Stimulated activated CD4-positive, alpha-beta T cell treated with anti-CD3 and anti-CD28 coated beads, Interleukin-2, amount 100 ng/mL, for 4 hours (primary cell): ENCODE results near the gene ANKRD44.

Experiments
- DNase-seq: peaks from one replicate; pipeline ENCODE4 v3.0.0-alpha.2; 2020; ENCODE audit warnings: low read depth

Gene ANKRD44

DNA sequence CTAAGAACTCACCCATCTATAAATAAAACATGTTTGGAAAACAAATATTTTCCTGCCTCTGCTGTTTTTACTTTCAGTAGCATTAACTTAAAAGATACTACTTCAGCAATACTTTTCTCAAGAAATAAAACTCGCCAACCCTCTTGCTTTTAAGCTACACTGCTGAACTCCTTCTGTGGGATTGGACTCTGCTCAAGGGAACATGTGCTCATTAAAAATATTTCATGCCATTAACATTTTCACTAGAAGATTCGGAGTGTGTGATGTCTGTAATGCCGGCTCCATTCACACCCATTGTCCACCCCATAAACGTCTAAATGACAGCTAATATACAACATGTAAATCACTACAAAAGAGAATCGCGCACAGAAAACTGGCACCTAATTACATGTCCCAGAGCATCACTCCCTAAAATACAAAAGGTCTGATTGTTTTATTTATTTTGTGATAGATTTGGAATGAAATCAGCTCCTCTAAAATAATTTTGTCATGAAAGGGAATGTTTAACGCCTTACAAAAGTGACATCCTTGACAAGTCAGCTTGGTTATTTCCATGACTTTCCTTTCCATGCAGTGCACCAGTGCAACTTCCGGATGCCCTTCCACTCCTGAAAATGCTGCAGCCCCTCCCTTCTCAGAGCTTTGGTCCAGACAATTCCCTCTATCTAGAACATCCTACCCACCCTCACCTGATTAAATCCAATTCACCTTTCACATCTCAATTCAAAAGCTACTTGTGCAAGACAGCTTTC is 73.1 kb downstream of the ANKRD44 start:
- DNase-seq = no peak

DNA sequence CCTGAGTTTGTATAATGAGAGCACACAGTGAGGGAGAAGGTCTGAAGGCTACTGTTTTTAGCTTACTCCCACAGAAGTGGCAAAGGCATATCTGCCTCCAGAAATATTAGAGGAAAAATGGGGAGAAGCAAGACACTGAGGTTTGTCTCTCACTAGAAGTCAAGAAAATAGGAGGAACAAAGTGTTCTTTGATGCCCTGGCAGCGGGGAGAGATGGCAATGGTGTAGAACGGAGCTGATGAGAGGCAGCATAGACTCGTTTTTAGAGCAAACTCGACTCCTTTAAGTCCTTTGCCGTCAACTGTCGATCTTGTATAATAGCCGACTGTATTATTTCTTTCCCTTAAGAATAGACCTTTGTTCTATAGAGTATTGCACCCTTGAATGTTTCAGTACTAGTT is 73.8 kb downstream of the ANKRD44 start:
- DNase-seq = no peak

DNA sequence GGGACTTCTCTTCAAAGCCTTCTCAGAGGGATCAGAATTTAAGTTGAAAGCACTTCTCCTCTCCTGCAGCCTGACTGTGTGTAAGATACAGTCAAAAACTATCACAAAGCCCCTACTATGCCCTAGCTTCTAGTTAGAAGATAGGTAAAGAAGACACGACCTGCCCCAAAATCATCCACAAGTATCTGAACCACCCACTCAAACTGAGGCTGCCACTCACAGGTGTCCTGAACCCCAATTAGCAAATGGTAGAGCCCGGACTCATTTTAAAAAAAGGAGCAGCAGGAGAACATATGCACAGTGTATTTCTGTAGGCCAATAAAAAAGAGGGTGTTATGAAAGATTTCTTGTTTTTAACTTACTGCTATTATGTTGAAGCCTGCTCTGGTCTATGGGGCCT is 74.4 kb downstream of the ANKRD44 start:
- DNase-seq = no peak

DNA sequence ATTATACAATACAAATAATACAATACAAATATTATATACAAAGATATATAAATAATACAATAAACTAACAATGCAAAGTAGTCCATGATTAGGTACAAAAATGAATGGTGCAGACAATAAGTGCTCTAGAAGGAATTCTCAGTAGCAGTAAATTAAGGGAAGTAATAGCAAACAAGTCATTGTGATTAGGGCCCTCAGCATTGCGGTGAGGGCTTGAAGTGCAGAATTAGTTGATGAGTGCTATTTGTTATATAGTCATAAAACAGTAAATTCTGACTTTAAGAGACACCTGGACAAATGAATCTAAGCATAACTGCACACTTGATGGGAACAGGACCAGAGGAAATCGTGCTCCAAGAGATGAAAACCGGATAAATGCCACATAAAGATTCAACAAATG is 74.9 kb downstream of the ANKRD44 start:
- DNase-seq = no peak

DNA sequence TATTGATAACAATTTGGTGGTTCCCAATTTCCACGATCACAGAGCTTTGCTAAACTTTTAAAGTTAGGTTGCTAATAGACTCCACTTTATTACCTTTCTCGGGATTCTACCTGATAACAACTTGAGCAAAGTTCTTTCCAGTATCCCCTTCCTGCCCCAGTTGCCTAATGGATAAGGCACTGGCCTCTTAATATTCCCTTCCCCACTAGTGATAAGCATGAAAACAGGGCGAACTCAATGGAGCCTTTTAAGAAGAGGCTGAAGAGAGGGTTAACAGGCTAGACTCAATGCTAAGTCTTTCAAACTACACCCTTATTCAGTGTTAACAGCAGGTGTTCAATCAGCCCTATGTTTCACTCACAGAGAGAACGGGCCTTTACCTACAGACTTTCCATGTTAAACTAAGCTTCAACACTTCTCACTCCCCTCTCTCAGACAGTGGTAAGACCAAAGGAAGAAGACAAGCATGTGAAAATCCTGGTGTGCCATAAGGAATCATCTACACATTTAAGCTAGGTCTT is 75.8 kb downstream of the ANKRD44 start:
- no peak for DNase-seq

DNA sequence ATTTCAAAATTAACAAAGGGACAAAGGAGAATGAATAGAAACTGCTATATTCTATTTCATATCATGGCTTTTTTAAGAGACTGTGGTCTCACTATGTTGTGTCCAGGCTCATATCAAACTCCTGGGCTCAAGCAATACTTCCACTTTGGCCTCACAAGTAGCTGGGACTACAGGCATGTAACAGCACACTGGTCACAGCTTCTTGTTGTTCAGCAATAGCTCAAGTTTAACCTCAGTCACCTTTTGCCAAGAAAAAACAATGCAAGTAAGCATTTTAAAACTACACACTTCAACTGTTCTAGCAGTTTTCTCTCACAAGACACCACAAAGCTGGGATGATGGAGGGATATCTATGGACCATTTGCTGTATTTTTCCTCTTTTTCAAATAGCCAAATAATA is 77.1 kb downstream of the ANKRD44 start:
- no peak for DNase-seq

DNA sequence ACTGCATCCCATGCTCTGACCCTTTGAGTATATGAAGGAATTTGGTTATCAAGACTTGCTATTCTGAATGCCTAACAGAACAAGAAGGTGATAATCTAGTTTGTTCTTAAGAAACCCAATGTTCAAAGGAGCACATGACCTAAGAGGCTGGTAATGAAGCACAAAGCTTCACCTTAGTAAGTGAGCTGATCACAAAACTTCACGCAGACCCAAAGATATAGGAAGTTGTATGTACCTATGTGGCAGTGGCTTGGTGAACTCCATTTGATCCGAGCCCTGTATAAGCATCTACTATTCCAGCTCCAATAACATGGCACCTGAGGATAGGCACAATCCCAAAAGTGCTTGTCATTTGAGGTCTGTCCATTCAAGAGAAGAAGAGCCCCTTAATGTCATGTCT is 78.6 kb downstream of the ANKRD44 start:
- DNase-seq = no peak

DNA sequence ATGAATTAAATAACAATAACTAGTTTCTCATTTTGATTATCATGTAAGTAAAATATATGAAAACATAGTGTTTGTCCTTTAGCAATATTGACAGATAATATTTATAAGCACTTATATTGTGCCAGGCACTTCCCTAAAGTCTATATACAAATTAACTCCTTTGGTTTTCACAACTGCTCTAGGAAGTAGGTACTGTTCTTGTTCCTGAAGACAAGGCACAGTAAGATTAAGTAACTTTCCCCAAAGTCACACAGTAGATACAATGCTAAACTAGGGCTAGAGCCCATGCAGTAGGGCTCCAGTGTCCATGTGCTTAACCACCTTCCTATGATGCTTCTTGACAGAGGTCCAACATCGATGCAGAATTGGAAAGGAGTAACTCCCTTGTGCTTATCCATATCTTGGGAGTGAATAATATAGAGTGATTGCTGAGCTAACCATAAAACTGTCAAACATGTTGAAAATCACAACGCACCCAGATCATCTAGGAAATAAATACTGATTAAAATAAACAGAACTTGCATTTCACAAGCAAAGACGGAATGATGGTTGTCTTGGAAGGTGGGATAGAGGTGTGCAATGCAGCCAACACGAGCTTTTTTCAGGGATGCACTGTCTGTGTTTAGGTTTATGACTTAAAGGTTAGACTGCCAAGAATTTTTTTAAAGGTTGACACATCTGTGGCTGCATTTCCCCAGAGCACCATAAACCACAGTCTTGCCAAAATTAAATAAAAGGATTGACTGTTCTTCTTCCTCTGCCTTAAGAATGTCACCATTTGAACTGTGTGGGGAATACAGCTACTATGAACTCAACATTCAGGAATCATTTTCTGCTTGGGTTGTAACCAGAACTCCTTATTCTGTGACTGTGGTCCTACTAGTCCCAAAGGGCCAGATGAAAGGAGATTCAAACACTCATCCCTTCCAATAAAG is 80.8 kb downstream of the ANKRD44 start:
- no peak for DNase-seq

DNA sequence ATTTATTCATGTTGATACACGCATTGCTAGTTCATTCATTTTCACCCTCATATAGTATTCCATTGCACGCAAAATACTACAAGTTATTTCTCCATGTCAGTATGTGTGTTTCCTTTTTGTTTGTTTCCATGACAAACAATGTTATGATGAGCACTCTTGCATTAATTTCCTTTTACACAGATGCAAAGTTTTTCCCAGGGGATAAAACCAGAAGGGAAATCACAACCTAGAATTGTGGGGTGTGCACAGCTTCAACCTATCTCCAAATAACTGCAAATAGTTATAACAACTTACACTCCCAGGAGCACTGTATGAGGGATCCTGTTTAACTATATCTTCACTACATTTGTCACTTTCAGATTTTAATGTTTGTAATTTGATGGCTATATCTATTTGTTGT is 87.1 kb downstream of the ANKRD44 start:
- DNase-seq = no peak

DNA sequence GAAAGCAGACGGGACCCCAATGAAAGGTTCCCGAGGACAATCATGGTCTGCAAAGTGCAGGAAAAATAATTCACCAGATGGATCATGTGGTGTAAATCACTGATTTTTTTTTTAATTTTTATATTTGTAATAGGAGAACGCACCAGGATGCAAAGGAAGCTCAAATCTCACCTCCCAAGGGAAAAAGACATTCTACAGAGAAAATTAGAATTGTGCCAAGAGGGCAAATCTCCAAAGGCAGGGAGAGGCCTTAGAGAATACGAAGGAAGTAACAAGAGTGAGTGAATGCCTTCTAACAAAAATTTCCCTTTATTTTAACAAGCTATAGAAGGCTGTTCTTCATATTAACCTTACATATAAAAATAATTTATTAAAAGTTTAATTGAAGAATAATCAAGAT is 90.9 kb downstream of the ANKRD44 start:
- no peak for DNase-seq

DNA sequence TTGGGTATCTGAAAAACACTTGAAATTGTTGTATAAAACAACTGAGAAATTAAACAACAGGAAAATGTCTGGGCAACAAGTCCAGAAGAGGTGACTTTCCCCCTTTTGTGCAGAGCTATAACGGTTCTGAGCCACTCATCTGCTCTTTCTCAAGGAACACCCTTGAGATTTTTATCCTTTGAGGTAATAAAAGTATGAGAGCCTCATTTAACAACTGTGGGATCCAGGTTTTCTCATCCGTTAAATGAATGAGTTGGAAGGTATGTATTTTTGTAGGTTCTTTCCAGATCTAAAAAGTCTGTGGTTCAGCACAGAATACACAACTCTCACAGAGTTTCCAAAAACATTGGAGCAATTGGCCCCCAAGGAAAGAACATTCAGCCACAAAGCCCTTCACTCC is 93.0 kb downstream of the ANKRD44 start:
- no peak for DNase-seq

DNA sequence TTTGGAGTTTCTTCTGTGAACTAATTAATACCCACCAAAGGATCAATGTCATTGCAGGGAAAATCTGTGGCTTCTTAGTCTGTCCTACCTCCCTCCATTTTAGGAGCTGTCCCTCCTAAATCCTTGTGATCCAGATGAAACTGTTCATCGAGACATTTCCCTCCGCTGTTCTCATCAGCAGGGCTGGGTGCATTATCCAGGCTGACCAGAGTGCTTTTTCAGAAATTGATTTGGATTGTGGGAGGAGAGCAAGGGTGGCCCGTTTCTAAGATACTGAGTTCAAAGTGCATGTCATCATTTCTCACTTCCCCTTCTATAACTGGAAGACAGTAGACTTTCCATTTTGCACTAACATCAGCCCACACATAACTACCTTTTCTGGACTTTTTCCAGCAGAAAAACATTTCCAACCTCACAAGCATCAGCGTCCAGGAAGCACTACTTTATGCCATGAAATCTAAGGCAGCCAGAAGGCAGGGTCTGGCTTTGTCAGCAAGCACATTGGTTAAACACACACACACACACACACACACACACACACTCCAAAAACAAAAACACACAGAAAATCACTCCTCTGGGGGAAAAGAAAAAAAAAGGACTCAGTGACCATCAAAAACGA is 94.1 kb downstream of the ANKRD44 start:
- no peak for DNase-seq

DNA sequence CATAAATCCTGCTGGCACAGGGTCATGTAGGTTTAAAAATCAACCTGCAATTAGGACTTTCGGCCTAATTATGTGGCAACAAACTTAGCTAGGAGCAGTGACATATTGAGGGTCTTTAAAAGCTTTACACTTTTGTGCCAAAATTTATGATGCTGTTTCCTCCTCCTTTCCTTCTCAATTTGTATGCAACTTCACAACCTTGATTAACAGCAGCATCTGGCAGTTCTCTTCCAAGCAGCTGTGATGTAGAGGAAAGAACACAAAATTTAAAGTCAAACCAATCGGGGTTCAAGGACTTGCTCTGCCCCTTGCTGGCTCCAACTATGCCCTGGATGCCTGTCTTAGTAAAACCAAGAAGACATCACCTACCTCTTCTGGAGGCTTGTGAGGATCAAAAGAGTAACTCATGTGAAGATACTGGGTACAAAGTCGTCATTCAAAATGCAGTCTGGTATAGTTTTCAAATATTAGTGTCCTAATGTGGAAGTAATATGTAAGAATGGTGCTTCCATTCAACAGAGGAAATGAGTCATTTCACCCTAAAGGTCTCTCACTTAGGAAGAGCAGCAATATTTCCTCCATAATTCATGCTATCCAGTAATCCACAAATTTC is 94.7 kb downstream of the ANKRD44 start:
- DNase-seq = no peak

DNA sequence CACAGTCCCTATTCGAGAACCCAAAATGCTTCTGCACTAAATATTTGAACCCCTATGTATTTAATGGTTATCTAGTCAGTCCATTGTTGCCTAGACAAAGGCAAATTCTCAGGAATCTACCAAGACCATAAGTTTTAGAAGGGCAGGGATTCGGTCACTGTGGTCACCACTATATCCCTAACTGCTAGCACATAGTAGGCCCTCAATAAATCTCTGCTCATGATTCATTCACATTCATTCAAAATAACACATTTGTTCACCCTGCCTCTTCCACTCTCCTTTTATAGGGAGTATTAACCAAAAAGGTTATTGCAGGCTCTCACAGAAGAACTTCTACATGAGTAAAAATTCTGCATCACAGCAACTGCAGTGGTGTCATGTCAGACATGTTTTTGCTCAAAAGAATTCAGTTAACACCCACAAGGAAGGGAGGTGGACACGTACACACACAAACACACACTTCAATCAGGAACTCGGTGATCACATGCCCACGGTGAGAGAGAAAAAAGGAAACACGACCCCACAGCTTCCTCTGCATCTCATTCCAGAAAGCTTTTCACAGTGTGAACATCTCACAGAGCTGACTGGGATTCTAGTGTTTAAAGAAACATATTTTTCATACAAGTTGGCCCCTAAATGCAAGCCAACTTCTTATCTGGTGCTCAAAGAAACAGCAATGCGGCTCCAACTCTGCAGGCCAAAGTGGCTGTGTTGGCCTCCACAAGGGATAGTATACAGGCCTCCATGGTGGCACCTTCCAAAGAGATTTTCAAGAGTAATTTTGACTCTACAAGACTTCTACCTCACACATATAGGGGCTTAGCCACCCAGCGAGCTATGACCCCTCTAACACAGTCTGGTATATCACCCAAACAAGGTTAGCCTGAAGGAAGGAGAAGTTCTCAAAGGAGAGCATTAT is 98.0 kb downstream of the ANKRD44 start:
- no peak for DNase-seq

DNA sequence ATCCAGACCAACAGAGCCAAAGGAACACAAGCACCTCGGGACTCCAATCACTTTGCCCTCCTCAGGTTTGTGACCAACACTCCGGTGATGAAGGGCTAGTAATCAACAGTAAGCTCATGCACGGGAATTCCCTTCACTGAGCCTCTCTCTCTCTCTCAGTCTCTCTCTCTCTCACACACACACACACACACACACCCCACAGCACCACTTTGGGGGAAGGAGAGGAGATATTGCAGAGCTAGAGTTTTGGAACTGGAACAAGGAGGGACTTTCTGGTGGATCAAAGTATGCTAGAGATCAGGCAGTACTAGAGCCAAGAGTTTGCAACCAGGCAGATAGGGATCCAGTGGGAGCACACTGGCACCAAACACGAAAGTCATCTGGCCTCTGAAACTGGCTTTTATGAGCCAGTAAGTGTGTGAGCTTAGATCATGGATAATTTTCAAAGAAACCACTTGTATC is 98.7 kb downstream of the ANKRD44 start:
- DNase-seq = no peak

DNA sequence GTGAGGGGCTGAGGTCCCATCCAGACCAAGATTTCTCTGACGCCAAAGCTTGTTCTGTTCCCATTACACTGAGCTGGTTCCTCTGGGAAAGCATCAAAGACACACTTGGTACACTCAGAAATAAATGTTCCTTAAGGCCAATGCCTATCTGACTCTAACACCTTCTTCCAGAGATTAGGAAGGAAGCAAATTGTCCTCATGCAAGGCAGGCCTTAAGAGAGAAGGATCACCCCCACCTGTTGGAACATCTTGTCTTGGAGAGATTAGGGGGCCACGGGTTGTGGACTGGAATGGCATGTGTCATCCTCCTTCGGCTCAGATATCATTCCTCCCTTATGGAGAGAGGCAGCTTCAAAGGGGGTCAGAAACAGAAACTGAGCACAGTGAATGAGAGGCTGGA is 100.2 kb downstream of the ANKRD44 start:
- DNase-seq = no peak

DNA sequence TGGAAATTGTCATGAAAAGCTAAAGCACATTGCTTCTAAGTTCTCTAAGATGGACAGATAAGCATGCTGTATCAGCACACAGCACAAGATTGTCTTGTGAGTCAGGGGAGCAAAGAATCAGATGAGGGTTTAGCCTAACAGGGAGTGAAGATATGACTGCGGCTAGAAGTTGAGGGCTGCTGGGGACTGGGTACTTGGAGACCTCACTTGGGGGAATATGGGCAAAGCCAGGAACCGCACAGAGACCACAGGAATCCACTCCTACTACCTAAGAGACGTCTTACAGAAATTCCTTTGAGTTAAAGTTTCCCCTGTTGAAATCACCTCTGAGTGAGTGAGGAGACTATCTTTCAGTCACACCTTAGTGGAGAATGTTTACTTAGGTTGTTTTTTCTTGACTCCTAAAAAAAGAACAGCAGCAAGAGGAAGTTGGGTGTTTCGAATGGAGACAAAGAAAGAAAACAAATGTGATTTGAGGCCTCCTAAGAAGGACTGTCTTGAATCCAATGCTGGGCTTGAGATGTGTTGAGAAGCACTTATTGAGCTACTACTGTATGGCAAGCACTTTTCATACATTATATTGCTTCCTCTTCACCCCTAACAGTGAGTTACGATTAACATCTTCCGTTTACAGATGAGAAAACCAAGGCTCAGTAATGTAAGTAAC is 100.7 kb downstream of the ANKRD44 start:
- no peak for DNase-seq

DNA sequence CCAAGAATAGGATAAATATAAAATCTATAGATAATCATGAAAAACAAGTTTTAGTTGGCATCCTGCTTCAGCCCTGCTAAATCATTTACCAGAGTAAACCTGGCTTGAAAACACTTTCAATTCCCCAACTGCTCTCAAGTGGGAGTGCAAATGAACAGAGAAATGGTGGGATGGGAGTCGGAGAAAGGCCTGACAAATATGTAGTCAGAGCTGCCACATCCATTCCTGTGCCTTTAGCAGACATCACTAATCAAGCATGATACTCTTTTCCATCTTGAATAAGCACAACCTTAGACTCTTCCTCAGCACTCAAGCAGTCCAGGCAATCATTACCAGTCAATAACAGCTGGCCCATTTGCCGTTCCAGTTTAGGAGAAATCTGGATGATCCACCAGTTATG is 101.3 kb downstream of the ANKRD44 start:
- DNase-seq = no peak

DNA sequence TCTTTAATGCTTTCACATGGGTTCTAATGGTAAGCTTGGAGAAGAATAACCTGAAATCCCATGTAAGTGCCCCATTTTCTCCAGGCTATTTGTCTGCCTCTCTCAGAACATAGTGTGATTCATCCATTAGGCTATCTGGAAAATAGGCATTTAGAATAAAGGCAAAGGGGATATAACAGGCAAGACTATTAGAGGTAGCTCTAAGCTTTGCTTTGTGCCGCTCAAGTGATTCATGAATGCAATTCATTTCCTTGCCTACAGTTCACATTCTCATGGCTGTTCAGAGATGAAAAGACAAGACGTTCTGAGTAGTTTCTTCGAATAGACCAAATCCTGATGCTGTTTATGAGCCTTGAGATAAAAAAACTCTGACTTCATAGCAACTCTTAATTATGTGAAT is 101.7 kb downstream of the ANKRD44 start:
- DNase-seq = no peak

DNA sequence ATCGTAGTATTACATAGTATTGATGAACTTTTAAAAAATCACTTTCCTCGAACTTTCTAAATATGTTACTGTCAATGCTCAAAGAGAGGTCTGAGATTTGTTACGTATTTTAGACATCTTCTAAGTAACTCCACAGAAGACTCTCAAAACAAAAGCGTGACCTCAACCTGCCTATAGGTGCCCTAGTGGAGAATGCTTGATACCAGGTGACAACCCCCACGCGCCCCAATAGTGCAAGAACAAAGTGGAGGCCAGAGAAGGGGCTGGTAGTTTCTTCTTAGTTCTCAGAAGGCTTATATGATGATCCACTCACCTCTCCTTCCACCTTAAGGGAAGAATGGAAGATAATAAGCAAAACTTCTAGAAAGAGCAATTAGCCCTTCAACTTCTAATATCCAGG is 102.6 kb downstream of the ANKRD44 start:
- no peak for DNase-seq

DNA sequence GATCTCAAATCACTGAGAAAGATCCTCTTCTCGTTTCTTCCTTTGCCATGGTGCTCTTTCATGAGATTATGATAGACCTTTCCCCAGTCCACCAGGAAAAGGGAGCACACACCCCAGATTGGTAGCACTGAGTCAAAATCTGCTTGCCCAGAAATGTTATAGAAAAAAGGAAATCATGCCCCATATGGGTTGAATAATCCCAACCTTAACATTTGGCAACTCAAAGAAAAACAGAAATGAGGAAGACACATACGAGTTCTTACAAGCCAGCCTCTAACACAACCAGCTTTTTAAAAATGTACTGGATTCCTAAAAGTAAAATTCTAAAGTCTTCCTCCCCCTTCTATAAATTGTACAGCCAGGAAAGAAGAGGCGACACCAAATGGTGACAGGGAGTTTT is 103.0 kb downstream of the ANKRD44 start:
- no peak for DNase-seq
